HuH-7 (cell line): ENCODE data around the gene HLA-DQB1.

Experiments used
- DNase-seq: peaks from one replicate; pipeline ENCODE4 v3.0.0; 2011; ENCODE audit warnings: low spot score

The HLA-DQB1 gene

DNA sequence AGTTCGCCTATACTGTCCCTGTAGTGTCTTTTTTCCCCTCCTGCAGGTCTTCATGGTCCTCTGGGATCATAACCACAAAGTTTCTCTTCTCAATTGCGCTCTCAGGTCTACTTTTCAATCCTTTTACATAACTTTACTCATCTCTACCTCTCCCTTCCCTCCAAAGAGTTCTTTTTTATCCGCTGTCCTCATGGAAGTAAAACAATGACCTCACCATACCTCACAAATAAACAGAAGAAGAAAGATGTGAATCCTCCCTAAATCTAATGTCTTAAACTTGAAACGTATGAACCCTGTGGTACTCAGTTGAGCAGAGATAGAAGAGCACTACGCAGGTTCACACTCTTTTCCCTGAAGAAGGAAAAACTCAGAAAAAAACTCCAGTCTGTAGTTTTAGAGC is 41.3 kb downstream of the HLA-DQB1 start:
- no peak for DNase-seq

DNA sequence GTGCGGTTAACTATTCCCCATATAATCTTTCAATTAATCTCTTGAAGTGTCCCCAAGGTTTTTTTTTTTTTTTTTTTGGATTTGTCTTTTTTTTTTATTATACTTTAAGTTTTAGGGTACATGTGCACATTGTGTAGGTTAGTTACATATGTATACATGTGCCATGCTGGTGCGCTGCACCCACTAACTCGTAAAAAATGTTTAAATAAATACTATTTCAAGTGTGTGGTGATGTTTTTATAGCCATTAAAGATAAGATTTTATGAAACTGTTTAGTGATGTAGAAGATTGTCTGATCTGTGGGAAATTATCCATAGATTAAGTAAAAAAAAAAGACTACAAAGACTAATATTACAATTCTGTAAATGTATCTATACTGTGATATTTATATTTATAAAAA is 41.9 kb downstream of the HLA-DQB1 start:
- DNase-seq = no peak

DNA sequence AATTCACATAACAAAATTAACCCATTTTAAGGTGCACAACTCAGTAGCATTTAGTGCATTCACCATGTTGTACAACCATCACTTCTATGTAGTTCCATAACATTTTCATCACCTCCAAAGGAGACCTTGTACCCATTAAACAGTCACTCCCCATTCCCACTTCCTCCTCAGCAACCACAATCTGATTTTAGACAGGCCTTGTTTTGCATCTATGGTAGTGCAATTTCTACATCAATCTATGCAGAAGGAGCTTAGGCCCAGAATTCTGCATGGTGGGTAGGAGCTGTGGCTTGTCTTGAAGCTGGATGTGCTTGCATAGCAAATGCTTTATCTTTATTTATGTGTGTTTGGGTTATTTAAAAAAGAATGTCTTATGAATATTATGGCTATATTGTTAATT is 42.8 kb downstream of the HLA-DQB1 start:
- no peak for DNase-seq

DNA sequence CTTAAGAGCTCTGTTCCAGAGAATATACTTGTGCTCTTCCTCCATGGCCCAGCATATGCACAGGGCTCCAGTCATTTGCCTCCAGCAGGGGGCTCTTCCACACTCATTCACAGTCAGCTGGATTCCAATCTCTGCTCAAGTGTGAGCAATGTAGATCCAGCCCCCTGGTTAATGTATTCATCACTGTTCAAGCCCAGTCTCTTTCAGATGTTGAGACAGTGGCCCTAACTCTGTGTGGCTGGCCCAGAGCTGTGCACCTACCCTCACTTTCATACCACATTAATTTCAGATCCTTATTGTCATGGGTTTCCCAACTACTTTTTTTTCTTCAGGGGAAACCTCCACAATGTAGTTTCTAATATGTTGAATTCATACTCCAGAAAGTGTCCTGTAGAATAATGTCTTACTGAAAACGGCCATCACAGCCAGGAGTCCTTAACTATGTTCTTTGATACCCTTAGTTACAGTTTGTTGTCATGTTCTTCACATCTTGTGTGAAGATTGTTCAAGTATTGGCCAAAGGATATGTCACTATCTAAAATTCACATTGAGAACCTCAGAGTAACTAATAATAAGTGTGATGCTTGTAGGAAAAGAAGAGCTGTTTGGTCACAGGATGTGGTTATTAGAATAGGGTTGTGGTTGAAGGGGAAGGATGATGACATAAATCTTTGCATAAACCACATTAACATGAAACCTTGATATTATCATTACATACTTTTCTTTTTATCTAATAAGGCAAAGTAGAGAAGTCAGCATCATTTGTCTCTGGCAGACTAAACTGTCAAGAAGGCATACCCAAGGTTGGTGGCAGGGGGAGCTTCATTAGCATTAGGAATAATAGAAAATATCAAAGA is 43.7 kb downstream of the HLA-DQB1 start:
- DNase-seq = no peak

DNA sequence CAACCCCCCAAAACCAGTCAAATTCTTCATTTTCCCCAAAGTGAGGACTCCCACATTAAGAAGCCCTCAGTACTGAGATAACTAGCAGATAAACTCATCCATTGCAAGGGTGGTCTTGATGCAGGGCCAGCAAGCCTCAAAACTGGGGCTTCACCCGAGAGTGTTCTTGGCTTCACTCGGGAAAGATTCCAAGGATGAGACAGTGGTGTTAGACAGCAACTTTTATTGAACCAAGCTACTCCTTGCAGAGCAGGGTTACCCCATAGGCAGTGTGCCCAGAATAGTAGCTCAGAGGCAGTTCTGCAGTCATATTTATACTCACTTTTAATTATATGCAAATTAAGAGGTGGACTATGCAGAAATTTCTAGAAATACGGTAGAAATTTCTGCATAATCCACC is 45.1 kb downstream of the HLA-DQB1 start:
- no peak for DNase-seq

DNA sequence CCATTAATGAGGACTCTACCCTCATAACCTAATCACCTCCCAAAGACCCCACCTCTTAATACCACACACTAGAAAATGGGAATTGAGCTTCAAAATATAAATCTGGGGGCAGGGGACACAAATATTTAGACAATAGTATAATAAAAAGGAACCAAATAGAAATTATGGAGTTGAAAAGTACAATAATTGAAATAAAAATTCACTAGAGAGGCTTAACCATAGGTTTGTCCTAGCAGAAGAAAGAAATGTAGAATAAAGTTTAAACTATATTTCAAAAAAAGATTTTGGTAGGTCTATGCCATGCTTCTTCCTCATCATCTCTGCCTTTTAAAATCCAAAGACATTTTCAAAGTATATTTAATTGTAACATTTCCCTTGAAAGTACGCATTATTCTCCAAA is 48.7 kb downstream of the HLA-DQB1 start:
- no peak for DNase-seq

DNA sequence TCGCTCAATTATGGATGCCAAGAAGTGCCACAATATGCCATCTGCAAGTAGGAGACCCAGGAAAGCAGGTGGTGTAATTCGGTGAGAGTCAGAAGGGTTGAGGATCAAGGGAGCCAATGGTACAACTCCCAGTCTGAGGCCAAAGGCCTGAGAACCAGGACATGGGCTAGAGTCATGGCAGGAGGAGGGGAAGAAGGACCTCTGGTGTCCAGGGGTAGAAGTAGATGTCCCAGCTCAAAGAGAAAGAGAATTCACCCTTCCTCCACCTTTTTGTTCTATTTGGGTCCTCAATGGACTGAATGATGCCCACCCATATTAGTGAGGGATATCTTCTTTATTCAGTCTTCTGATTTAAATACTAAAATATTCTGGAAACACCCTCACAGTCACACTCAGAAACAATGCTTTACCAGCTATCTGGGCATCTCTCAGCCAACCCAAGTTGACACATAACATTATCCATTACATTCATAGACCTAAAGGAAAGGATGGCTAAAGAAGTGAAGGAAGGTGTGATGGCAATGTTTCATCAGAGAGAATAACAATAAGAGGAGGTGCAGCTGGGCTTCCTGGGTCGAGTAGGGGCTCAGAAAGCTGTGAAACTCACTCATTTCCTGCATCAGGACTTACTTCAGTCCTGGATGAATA is 50.4 kb downstream of the HLA-DQB1 start:
- DNase-seq = no peak

DNA sequence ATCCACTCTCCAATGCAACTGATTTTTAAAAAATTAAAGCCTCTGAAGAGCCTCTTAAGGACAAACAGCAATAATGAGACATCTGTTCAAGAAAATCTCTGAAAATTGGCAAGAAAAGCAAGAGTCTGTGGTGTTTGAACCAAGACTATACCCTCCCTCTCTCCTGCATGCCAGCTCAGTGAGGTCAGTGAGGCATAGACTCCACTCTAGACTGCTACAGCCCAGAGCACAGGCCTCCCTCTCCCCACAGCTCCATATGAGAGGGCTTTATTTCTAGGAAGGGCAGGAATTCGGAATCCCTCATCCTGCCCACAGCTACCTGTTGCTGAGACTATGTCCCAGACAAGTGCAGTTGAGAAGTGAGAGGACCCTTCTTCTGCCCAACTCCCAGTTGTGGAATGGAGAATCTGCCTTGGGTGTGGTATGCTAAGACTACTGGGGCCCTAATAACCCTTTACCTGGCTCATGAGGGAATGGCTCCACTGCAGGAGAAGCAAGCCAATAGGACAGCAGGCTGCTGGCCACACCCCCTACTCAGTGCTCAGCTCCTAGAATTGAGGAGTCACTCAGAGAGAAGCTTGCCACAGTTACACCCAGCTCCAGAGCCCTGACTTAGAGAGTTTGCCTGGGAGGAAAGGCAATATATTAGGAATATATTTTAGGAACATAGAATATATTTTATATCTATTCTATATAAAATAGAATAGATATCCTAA is 51.9 kb downstream of the HLA-DQB1 start:
- DNase-seq = no peak

DNA sequence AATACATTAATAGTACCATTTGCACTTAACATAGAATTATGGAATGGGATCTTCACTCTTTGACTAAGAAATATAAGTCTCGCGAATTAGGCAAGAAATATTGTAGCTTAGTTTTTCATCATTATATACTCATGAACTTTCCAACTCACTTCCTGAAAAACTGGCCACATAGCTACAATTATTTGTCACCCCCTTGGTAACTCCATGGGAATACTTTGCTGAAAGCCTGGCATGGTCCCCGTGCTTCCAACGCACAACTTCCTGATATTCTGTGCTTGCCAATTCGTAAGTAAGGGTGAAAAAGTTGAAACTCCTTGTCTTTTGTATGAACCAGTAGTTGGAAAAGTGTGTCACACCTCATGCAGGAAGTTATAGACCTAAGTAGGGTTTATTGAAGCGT is 53.0 kb downstream of the HLA-DQB1 start:
- no peak for DNase-seq

DNA sequence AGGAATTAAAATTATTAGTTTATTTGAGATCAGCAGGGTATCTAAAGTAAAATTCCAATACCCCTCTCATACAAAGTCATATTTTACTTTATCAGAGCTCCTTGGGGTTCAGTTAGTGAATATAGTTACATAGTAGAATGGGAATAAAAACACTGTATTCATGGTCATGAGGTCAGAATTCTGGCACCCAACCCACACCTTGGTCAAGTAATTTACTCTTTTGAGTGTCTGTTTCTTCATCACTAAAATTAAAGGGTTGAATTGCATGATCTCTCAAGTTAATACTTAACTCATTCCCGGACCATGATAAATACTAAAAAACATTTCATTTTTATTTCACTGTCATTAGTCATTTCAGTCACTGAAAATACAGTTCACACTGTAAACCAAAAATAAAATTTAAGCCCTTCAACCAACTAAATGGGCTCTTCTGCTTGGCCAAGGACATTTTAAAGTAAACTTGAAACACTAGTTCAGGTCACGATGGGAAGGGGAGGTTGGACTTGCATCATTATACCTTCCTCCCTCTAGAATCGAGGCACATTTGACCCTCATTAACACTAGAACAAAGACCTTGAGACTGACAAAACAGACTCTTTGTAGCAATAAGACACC is 55.7 kb downstream of the HLA-DQB1 start:
- DNase-seq = no peak

DNA sequence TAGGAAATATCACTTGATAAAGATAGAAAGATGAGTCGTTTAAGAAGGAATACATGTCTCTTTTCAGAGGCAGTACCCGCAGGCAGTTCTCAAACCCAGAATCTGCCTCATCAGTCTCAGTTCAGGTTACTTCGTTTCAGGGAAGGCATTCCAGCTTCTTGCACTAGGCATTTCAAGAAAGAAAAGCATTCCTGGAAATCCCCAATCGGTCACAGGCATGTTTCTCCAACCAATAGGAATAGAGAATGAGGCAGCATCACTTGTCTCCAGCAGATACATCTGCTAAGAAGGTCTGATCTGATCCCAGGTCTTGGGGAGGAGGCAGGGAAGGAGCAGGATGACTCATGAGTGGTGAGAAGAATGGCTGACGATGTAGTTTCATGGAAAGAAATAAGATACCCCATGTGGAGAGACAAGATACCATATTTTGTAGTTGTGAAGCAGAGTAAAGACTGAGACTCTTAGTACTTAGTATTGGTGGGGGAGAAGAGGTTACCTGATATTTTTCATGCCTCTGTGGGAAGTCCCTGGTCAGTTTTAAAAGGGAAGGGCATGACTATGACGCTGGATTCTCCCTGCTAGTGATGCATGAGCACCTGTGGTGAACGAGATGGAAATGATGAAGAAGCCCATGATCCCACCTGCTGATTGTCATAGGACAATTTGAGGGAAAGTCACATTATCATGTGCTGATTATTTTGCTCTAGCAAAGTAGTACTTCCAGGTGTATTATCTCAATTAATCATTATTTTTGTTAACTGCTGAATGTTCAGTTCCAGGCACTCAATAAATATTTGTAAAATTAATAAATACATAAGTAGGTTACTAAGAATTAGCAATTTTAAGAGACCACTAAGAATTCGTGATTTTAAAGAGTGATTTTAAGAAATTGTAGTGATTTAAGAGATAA is 56.5 kb downstream of the HLA-DQB1 start:
- DNase-seq = no peak
